Heart left ventricle (tissue), 16 donors: ENCODE measurements around the gene PRDM10. TPM values are rescaled to one million over a fixed set of nuclear protein-coding genes. Genes with fewer than 3 reads are reported as not detected.
"Not testable (repeated sequence)": the region's sequence is repeated elsewhere in the genome, so short reads cannot be mapped to it uniquely, and the experiment has no call there.

Experiments used
- ATAC-seq, 4 donors: fragments of 200-7000 bp; cut with Tn5 transposase; one replicate each; pipeline ENCODE4 v1.9.1; 2020 to 2022; ENCODE audit warnings: moderate library complexity in 4 of 4, mild to moderate bottlenecking in 3 of 4, moderate number of reproducible peaks in 1 of 4
- DNase-seq, 5 donors: peaks; one replicate each; pipeline ENCODE4 v3.0.0-alpha.2; 2020
- H3K27ac ChIP-seq, 12 donors: fragments of 200-600 bp; sonication (generic) in 4 of 12; one replicate each; pipeline versions ENCODE4 v1.5.0 to v1.8.0; 2016 to 2022; ENCODE audit warnings: mild to moderate bottlenecking in 2 of 12
- H3K27me3 ChIP-seq, 9 donors: fragments of 200-600 bp; sonication (generic) in 2 of 9; one replicate each; pipeline versions ENCODE4 v1.5.1 to v1.8.0; 2016 to 2022; ENCODE audit warnings: mild to moderate bottlenecking in 3 of 9
- H3K36me3 ChIP-seq, 9 donors: fragments of 200-600 bp; sonication (generic) in 2 of 9; one replicate each; pipeline versions ENCODE4 v1.5.0 to v1.8.0; 2018 to 2022; ENCODE audit warnings: mild to moderate bottlenecking in 2 of 9
- H3K4me1 ChIP-seq, 12 donors: fragments of 200-600 bp; sonication (generic) in 4 of 12; one replicate each; pipeline versions ENCODE4 v1.5.0 to v1.8.0; 2016 to 2022; ENCODE audit warnings: mild to moderate bottlenecking in 3 of 12
- H3K4me3 ChIP-seq, 12 donors: fragments of 200-600 bp; sonication (generic) in 4 of 12; one replicate each; pipeline versions ENCODE4 v1.5.0 to v1.8.0; 2017 to 2022; ENCODE audit warnings: mild to moderate bottlenecking in 9 of 12, moderate library complexity in 4 of 12
- H3K9me3 ChIP-seq, 12 donors: fragments of 200-600 bp; sonication (generic) in 4 of 12; one replicate each; pipeline versions ENCODE4 v1.5.0 to v1.8.0; 2016 to 2022; ENCODE audit warnings: mild to moderate bottlenecking in 1 of 12
- CTCF ChIP-seq, 12 donors: fragments of 200-600 bp; sonication (generic) in 4 of 12; IDR thresholded peaks; one replicate each; pipeline versions ENCODE4 v1.5.0 to v1.8.0; 2018 to 2022; ENCODE audit warnings: antibody characterized with exemption in 12 of 12, mild to moderate bottlenecking in 5 of 12
- POLR2A ChIP-seq, 2 donors: fragments of 450-650 bp; IDR thresholded peaks; one replicate each; pipeline ENCODE4 v1.6.1; 2017; ENCODE audit warnings: antibody characterized with exemption in 2 of 2, mild to moderate bottlenecking in 2 of 2, moderate library complexity in 2 of 2
- WGBS, 4 donors: extraction: QIAGEN DNeasy Blood & Tissue Kit in 2 of 4; methylation state at CpG; one replicate each; pipeline versions ENCODE4 v1.1.5 to v1.1.7; 2013 to 2018; 5-methylcytosine and 5-hydroxymethylcytosine counted together
- intact Hi-C, 10 donors: fragments of 100-400 bp; cut with DNase I; formaldehyde crosslinking; loops; one replicate each; pipeline versions ENCODE4 v1.11.1 to v1.14.2; 2022
- polyA plus RNA-seq, 2 donors: library from polyadenylated mRNA; stranded (reverse); fragments of 200-250 nt; gene quantifications; one replicate each; pipeline ENCODE4 v1.2.3, GENCODE V29; 2013
- total RNA-seq, 9 donors: library from RNA; depleted of rRNA in 2 of 9; stranded (reverse); fragments of >200 nt in 2 of 9; fragmentation: NEBNext Ultra II Directional in 3 of 9; extraction: Animal tissue kit (Norgen Biotek cat#: 25700) in 3 of 9; gene quantifications; one replicate each; pipeline versions ENCODE4 v1.1.0 to v1.2.4, GENCODE V29; 2016 to 2023
- donor health status: ischemic (EF 13 %, LVEDD 7.1; RV severe dilation, severe dysfunction).
- donor health status: healthy with polysubstance abuse.
- donor health status: DM: no; HTN: yes; CAD: no.
- donor health status: DM: no; HTN: no; CAD: no.
- donor health status: ischemic (EF 25% LVEDD 6.9; RV normal size, moderate dysfunction).
- donor health status: ischemic (EF 25% LVEDD 5.7; RV mildly dilated, moderate dysfunction).
- donor health status: healthy.
- donor health status: DM: yes; HTN: yes; CAD: no.
- donor health status: ischemic (EF 35%, LVEDD 5.7; RV mildly dilated, moderate dysfunction).
- donor health status: nonischemic (EF 11% LVEDD 7.7; RV severe dilation, severe dysfunction).
- donor health status: DM: yes; HTN: yes; CAD: no.
- donor health status: PGD.
- donor health status: ischemic (EF 29% LVEDD 5.4; RV normal size, mild dysfunction).
- donor health status: nonischemic (EF 23%, LVEDD 6.1; RV moderate dilation, normal function).

The PRDM10 gene
- total and polyA plus RNA-seq, 11 donors = 1.6 to 6.8 (median 4.4) TPM

DNA sequence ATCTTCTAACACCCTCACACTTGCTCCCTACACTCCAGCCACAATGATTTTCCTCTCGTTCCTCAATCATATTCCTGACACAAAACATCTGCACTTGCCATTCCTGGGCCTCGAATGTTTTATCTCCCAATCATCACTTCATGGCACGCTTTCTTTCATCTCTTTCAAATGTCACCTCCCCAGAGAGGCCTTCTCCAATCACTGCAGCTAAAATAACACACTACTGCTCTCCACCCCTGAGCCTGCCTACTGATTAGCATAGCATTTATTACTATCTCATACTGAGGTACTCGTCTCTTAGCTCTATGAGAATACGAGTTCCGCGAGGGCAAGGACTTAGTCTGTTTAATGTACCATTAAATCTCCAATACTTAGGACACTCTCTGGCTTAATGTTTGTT, 130.7 kb downstream of the PRDM10 start:
- intact Hi-C loops = no loop called here
- no peak overlapping the region for H3K27ac ChIP-seq
- 48 to 53% (median 49%) methylated on average over 7 of the region's 7 CpGs for WGBS, 4 donors
- DNase-seq = no peak
- H3K9me3 ChIP-seq = no peaks in the 10 kb centered on the region
- H3K4me1 ChIP-seq = no peaks in the 10 kb centered on the region
- peaks cover 3 to 100% (median 96%) of the 10 kb centered on the region in 9 donors for H3K36me3 ChIP-seq
- H3K27me3 ChIP-seq = no peaks in the 10 kb centered on the region
- ATAC-seq = peak in 2 of 4 donors; percentile 47 to 59
- TF ChIP-seq POLR2A (IDR thresholded peaks at IDR 0.05) = no peak
- TF ChIP-seq CTCF (IDR thresholded peaks at IDR 0.05) = no peak
- no peak overlapping the region for H3K4me3 ChIP-seq

- peaks cover 0 to 11% (median 0%) of the 10 kb centered on the region in 12 donors for H3K4me1 ChIP-seq
- peaks cover 3 to 100% (median 96%) of the 10 kb centered on the region in 9 donors for H3K36me3 ChIP-seq
- H3K4me3 ChIP-seq, H3K27ac ChIP-seq, DNase-seq, H3K27me3 ChIP-seq, ATAC-seq, intact Hi-C loops, H3K9me3 ChIP-seq: not testable (repeated sequence)
- 90 to 96% (median 92%) methylated on average over 16 of the region's 16 CpGs for WGBS, 4 donors
These were observed 134.0 kb downstream of the PRDM10 start for GRCh38 chr11:129868626-129869025.

DNA sequence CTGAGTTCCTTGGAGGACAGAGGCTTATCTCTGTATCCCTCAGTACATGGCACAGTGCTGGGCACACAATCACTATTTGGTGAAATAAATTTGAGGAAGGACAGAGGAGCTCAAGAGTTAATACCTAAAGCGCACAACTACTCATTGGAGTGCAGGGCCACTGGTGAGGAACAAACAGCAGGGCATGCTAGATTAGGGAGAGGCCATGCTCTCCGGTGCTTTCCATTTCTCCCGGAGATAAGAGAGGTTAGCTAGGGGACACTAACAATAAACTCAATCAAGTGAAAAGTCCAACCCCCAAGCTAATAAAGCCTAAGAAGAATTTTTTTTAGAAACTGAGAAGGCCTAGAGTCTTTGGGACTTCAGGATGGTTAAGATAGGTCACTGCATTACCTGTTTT, 136.3 kb downstream of the PRDM10 start:
- intact Hi-C loops = no loop called here
- peaks cover 0 to 21% (median 8%) of the 10 kb centered on the region in 12 donors for H3K4me1 ChIP-seq
- DNase-seq (no peak), ATAC-seq (peak; percentile 39 to 58 (median 44))
- 41 to 54% (median 46%) methylated on average over 3 of the region's 3 CpGs for WGBS, 4 donors
- TF ChIP-seq POLR2A (IDR thresholded peaks at IDR 0.05) (no peak), CTCF (IDR thresholded peaks at IDR 0.05) (no peak)
- H3K36me3 ChIP-seq = peaks cover 3 to 92% (median 84%) of the 10 kb centered on the region in 9 donors
- no peaks in the 10 kb centered on the region for H3K9me3 ChIP-seq
- no peak overlapping the region for H3K4me3 ChIP-seq
- no peak overlapping the region for H3K27ac ChIP-seq
- H3K27me3 ChIP-seq = no peaks in the 10 kb centered on the region

DNA sequence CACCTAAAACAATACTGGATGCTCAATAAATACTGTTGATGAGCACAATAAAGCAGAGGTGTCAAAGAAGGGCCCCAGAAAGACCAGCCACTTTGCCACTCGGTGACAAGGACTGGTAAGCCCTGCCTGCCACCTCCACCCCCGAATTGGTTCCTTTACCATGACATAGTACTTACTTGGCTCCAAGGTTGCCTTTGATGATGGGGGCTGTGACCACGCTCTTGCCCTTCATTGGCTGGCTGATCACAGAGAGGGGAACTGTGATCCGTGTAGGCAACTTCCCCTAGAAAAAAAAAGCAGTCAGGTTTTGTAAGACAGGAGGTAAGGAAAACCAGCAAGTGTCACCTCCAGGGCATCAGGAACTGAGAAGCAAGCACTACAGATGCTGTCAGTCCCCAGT, 136.9 kb downstream of the PRDM10 start:
- Histone ChIP-seq H3K27ac (no peak overlapping the region), H3K4me1 (peaks cover 0 to 21% (median 8%) of the 10 kb centered on the region in 12 donors), H3K9me3 (no peaks in the 10 kb centered on the region), H3K36me3 (peaks cover 3 to 91% (median 78%) of the 10 kb centered on the region in 9 donors), H3K4me3 (no peak overlapping the region), H3K27me3 (no peaks in the 10 kb centered on the region)
- TF ChIP-seq POLR2A (IDR thresholded peaks at IDR 0.05) (no peak), CTCF (IDR thresholded peaks at IDR 0.05) (no peak)
- no peak for DNase-seq
- 58 to 83% (median 77%) methylated on average over 3 to 4 of the region's 4 CpGs for WGBS, 4 donors
- intact Hi-C loops = no loop called here
- ATAC-seq = no peak

DNA sequence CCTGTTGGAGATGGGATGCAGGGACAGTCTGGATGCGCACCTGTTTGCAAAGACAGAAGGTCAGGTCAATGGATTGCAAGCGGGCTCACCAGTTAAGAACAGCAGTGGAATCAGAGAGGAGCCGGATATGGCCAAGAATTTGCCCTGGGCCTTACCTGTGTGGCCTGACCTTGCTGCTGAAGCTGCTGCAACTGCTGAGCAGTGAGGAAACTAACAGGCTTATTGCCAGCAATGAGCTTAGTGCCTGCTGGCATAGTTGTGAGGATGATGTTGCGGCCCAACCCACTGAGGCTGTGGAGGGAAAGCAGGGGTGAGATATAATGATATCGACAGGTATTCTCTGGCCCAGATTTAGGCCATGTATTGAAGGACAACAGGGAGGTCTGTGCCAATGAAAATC, 137.8 kb downstream of the PRDM10 start:
- Histone ChIP-seq H3K27me3 (no peaks in the 10 kb centered on the region), H3K4me3 (no peak overlapping the region), H3K4me1 (peaks cover 0 to 21% (median 8%) of the 10 kb centered on the region in 12 donors), H3K27ac (no peak overlapping the region), H3K36me3 (peaks cover 3 to 91% (median 74%) of the 10 kb centered on the region in 9 donors), H3K9me3 (no peaks in the 10 kb centered on the region)
- WGBS, 4 donors = 84 to 94% (median 90%) methylated on average over 4 to 5 of the region's 5 CpGs
- intact Hi-C loops = no loop called here
- ATAC-seq (no peak), DNase-seq (no peak)
- TF ChIP-seq CTCF (IDR thresholded peaks at IDR 0.05) = no peak
- TF ChIP-seq POLR2A (IDR thresholded peaks at IDR 0.05) = no peak
